IPS-11a (cell line): ENCODE results near the gene AP2B1.
A peak's percentile ranks its signal among the peaks of the same experiment; 100 is the strongest.
"Not testable (repeated sequence)": the region's sequence is repeated elsewhere in the genome, so short reads cannot be mapped to it uniquely, and the experiment has no call there.

Experiments
- H3K4me3 ChIP-seq: one replicate; pipeline ENCODE4 v1.5.1; 2013; ENCODE audit warnings: low read depth, low read length, control low read depth

The AP2B1 gene

DNA sequence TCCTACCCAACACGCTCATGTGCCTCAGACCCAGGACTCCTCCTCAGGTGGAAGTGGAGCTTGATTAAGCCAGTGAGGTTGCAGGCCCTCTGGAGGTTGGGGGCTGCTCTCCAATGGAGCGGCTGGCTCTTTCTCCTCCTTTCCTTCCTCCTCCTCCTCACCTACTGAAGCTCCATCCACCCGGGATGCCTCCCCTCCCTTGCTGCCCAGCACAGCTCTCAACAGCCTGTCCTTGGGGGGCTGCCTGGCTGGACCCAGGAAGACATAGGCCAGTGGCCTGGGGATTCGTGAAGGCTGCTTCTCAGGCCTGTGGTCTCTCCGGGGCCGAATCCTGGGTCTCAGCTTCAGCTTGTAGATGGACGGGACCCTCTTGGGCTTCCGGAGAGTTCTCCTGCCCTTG, 157.7 kb downstream of the AP2B1 start:
- H3K4me3 ChIP-seq = no peak overlapping the region

DNA sequence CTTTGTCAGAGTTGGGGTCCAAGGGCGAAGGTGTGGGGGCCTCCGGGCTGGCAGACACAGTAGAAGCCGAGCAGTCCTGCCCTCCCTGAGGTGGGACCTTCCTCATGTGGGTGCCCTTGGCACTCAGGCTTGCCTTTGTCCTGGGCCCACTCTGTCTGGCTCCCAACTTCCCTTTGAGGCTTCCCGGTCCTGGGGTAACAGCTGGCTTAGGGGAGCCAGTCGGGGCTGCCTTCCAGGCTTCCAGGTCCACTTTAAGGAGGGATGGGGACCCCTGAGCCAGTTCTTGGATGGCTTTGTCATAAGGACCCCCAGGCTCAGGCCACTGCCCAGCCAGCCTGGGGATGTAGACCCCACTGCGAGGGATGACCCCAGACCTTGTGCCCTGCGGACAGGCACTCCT, 158.1 kb downstream of the AP2B1 start:
- no peak overlapping the region for H3K4me3 ChIP-seq

DNA sequence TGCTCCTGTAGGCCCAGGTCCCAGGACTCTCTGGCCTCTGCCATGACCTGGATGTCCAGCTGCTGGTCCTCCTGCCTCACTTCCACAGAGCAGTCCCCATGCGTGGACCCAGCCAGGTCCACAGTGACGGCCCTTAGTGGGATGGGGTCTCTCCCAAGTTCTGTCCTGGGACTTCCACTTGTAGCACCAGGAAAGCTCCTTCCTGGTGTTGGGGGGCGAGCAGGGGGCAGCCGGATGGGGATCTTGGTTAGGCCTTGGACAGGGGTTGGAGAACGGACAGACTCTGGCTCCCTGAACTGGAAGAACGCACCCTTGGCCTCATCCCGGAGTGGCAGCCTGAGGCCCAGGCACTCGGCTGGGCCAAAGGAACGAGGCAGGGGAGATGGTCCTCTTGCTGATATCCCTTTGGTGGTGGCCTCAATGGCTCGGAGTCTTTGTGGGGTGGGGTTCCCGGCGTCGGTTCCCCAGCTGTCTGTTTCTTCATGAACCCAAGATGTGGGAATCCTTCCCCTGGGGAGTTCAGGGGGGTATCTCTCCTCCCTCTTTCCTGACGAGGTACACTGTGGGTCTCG, 158.7 kb downstream of the AP2B1 start:
- no peak overlapping the region for H3K4me3 ChIP-seq

DNA sequence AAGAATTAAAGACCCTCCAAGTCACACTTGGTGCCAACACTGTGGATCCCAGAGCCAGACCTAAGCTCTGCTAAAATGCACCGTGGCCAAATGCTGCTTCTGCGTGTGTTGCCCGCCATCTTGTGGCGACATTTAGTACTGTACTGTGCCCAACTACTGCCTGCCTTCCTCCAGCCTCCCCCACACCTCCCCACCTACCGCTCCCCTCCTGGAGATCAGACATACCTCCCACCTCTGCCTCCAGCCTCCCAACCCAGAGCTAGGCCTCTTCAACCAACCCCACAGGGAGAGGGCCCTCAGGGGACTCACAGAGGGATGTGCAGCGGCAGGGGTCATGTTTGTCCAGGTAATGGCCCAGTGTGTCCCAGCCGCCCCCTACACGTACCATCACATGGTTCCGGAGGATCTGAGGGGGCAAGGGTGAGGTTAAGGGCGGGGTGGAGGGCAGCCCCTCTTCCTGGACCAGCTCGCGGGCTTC, 160.5 kb downstream of the AP2B1 start:
- H3K4me3 ChIP-seq = no peak overlapping the region

DNA sequence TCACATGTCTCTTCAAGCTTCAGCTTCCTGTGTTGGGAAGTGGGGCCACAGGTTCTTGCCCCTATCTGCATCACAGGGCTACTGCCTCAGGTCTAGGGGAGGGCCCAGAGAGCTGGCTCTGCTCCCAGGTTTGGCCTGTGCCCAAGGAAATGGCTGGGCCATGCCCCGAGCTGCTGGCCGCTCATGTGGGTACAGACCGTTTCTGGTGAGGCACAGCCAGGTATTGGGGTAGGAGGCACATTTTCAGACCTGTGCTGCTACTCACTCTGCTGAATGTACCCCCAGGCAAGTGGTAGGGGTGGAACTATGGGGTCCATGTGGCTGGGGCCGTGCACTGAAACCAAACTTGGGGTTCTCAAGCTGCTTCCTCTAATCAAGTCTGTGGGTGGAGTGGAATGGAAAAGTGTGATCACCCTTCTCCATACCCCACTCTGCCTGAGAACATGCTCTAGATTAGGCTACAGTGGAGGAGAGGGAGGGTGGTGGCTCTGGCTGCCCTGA, 161.3 kb downstream of the AP2B1 start:
- H3K4me3 ChIP-seq = no peak overlapping the region

DNA sequence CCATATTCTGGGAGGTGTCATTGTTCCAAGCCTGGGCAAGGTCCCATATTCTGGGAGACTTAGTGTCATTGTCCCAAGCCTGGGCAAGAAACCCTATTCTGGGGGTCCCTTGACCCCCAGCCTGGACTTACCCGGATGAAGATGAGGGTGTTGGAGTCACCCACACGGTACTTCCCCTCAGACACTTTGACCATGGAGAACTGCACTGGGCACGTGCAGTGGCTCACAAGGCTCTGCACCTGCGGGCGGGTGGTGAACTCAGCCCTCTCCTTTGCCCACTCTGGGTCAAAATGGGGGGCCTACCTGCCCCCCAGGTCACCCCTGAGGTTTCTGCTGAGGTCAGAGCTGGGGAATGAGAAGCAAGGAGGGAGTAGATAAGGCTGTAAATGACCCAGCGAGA, 161.9 kb downstream of the AP2B1 start:
- H3K4me3 ChIP-seq = no peak overlapping the region

DNA sequence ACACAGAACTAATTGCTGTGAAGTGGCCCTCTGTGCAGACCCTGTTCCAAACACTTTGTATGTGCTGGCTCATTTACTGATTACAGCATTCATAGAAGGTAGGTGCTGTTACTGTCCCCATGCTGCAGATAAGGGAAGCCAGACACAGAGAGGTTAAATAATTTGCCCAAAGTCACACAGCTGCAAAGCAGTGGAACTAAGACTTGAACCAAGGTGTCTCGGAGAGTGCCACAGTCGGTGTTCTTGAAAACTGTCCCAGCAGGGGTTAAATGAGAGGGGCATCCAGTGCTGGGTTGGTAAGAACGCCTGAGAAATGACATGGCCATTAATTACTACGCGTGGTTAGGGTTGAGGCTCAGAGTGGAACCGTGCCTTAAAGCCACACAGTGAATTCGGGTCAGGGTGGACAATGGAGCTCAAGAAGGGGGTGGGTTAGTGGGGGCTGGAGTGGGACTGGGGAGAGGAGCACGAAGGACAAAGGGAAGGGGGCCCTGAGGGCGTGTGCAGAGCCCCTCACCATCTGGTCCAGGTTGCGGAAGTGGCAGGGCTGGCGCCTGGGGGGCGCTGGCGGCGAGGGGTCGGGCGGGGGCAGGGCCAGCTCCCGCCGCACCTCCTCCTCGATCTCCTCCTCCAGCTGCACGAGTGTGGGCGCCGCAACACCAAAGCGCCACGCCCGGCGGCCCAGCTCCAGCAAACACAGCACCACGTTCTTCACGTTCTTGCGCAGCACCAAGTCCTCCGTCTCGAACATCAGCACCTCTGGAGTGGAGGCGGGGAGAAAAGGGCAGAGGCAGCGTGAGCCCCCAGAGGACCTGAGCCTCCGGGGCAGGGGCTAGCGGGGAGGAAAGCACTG, 162.7 kb downstream of the AP2B1 start:
- H3K4me3 ChIP-seq = no peak overlapping the region

DNA sequence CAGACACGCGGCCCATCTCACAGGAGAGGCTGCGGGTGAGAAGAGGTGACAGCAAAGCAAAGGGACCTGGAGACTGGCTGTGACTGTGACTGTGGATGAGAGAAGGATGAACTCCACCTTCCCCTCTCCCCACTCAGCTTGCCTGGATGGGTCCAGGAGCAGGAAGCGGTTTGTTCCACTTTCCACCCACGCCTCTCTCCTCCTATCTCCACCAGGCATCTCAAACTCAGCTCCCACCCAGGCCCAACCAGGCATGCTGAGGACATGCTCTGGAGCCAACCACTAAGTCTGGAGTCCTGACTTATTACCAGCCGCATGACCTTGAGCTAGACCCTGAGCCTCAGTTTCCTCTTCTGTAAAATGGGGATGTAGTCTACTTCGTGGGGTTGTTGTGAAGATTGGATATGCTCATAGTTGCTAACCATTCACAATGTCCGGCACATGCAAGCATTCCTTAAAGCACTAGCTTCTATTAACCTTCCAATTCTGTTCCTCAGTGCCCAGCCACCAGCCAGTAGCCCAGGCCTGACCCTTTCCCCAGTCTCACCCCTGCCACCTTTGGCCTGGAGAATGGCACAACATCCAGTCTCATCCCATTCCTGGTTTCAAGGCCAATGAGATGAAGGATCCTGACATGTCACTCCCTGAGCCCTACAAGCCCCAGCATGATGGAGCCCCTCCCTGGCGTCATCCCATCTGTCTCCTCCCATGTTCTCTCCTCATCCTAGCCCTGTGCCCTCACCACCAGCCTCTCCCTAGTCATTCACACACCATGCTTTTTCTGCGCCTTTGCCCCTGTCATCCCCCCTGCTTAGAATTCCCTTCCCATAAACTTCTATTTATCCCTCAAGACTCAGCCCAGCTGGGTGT, 163.6 kb downstream of the AP2B1 start:
- H3K4me3 ChIP-seq = no peak overlapping the region

DNA sequence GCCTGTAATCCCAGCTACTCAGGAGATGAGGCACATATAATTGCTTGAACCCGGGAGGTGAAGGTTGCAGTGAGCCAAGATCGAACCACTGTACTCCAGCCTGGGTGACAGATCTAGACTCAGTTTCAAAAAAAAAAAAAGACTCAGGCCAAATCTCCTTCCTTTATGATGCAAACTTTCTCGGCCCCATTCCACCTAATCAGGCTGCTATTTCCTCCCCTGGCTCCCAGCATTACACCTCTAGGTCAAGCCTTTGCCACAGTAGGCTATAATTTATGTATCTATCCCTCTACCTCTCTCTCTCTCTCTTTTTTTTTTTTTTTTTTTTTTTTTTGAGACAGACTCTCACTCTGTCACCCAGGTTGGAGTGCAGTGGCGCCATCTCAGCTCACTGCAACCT, 164.4 kb downstream of the AP2B1 start:
- not testable (repeated sequence) for H3K4me3 ChIP-seq

DNA sequence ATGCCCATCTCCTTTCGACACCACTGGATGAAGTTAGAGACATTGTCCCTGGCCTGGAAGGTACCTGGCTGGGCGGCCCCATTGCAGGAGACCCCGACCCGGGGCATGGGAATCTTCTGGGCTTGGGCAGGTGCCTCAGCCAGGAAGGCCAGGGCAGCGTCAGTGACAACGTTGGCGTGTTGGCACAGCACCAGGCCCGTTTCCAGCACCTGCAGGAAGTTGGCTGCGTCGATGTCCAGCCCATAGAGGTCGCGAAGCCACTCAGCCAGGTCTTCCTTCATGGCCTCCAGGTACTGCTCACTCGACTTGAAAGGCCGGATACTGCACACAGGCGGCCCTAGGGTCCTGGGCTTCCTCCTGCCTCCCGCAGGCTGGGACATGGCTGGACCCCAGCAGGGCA, 165.3 kb downstream of the AP2B1 start:
- no peak overlapping the region for H3K4me3 ChIP-seq

DNA sequence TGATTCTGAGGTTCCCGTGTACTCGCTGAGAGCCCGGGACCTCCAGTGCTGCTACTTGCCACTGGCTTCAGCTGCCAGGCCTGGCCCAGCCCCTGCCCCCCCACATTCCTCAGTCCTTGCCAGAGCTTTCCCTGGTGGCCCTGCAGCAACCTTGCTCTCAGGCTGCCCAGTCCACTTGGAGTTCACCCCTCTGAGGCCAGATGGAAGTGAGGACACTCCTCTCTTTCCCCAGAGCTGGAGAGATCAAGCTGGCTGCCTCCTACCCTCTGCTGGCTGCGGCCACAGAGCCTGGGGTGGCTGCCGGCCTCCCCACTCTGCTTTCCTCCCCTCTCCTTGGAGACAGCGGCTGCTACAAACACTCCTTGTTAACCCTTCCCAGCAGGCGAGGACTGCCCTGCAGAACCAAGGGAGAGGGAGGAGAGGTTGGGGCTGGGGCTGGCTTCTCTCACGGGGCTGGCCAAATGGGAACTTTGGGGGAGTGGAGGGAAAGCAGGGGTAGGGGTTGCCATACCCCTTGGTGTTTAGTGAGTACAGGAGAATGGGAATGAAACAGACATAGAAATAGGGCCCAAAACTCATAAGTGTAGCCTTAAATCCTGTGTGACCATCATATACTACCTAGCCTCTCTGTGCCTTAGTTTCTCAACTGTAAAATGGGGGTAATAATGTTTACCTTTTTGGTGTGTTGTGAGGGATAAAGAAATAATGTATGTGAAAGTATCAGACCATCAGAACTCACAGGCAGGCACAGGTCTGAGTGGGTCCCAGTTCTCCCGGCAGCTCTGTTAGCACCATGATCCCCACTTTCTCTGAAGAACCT, 166.0 kb downstream of the AP2B1 start, which contains the start of gene GAS2L2:
GAS2L2 (minus strand) TSS at position 295 of the 820 bp plus-strand sequence. CDS start 389 bp downstream, outside the sequence.
- no peak within 1 kb of the TSS for H3K4me3 ChIP-seq

DNA sequence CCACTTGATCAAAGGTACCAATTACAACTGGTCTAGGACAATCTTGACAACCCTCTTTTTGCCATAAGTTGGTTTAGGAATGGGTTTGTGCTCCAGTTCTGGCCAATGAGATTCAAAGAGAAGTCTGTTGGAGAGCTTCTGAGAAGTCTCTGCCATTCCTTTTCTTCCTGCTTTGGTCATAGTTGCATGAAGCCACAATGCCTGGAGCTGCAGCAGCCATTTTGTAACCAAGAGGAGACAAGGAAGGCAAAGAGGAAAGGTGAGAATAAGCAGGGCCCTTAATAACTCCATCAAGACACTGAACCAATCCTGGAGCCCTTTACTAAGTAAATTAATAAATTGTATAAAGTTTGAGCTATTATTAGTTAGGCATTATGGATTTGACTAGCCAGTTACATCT, 170.1 kb downstream of the AP2B1 start:
- no peak overlapping the region for H3K4me3 ChIP-seq

DNA sequence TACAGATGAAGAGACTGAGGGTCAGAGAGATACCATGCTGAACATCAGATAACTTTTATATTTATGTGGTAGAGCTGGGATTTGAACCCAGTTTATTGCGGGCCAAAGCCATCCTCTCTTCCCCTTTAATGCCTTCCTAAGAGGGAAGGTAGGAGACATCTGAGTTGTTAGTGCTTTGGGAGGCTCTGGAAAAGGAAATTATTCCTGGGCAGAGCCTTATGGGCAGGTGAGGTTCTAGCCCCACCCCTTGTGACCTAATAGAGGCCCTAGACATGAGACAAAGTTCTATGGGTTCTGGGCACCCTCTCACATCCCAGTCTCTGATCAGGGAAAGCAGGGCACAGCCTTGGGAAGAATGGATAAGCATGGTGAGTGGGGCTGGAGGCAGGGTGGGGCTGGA, 173.5 kb downstream of the AP2B1 start, which contains the start of gene C17orf50:
C17orf50 (plus strand) TSS at position 301 of the 400 bp plus-strand sequence; CDS start at position 356, 55 bp downstream.
- no peak within 1 kb of the TSS for H3K4me3 ChIP-seq

DNA sequence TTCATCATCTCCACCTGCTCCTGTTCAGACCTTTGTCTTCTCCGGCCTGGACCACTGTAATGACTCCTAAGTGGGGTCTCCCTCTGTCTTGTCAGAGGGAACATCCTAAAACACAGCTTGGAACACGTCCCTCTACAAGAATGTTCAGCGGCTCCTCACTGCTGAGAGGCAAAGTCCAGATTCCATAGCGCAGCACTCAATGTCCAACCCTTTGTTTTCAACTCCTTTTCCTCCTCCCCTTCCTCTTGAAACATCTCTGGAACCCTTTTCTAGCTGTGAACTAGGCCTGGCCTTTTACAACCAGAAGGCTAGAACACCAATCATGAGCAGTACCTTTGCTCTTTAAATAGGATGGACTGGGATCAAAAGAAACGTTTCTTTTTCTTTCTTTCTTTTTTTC, 174.5 kb downstream of the AP2B1 start:
- no peak overlapping the region for H3K4me3 ChIP-seq

DNA sequence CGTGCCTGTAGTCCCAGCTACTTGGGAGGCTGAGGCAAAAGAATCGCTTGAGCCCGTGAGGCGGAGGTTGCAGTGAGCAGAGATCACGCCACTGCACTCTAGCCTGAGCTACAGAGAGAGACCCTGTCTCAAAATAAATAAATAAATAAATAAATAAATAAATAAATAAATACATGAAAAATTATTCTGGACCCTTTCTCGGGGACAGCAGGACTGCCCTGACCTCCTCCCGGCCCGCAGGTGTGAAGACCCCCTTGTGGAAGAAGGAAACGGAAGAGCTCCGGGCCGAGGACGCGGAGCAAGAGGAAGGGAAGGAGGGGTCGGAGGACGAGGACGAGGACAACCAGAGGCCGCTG, 176.6 kb downstream of the AP2B1 start:
- no peak overlapping the region for H3K4me3 ChIP-seq

DNA sequence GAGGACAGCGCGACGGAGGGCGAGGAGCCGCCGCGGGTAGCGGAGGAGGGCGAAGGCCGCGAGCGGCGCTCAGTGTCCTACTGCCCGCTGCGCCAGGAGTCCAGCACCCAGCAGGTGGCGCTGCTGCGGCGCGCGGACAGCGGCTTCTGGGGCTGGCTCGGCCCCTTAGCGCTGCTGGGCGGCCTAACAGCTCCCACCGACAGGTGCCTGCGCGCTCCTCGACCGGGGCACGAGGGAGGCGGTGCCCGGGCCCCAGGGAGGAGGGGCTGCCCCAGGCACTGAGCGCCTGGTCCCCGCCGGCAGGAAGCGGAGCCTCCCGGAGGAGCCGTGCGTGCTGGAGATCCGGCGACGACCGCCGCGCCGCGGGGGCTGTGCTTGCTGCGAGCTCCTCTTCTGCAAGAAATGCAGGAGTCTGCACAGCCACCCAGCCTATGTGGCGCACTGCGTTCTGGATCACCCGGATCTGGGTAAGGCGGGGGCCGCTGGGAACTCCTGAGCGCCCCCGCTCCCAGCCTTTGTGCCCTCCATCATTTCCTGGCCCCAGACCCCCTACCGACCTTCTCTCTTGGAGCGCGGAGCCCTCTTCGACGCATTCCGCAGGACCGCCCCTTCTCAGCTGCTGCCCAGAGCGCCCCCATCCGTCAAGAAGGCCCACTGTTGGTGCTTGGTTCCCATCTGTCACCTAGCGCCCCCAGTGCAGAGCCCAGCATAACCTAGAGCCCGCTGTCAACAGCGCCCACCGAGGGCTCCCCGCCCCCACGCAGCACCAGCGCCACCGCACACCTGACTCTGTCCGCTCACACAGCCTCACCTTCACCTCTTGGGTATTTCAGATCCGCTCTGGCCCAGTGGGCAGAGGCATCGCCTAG, 177.2 kb downstream of the AP2B1 start:
- H3K4me3 ChIP-seq = peak overlapping the region; percentile 51

DNA sequence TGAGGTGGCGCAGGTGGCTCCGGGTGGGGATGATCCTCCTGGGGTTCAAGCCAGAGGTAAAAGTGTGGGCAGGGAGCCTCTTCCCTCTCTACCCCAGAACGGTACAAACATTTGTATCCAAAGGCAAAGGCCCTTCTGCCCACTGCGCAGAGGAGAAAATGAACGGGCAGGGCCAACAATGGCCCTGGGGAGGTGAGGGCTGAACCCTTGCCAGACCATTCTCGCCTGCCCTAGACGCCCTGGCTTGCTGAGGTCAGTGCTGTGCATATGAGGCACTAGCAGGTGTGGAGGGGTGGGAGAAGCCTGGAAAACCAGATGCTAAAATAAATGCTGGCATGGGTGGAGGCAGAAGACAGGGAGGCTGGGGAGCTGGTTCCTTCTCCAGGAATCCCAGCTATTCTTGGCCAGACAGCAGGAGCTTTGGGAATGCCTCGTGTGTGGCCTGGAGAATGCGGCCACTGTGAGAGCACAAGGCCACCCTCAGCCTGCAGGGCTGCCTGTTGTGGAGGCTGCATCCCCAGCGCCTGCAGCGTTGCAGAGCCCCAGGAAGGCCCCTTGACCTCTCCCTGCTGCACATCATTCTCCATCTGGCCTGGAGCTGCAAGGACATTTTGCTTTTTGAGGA, 178.1 kb downstream of the AP2B1 start:
- H3K4me3 ChIP-seq = no peak overlapping the region

DNA sequence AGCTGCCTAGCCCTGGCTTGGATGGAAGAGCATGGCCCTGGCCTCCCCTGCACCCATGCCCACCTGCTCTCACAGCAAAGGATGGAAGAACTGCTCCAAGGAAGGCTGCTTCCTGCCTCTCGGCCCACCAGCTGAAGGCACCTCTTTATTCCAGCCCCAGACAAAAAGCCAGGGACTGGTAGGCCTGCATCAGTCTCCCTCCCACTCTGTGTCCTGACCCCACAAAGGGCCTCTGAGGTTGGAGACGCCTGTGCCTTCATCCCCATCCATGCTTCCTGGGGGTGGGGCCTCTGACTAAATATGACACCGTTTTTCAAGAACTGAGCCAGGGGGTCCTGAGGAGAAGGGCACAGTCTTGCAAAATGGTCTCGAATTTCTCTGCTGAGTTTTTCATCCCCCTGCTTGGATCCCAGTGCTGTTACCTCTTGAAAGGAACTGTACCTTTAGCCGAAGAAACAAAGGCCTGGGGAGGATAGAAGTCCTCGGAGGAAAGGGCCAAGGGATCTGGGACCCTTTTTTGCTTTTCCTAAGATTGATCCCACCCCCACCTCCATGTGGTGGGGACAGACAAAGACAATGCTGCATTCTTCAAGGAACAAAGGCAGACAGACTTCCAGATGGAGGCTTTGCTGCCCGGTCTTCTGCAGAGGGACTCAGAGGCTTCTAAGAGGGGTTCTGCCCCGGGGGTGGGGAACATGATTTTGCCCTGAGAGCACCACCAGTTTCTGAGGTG, 178.8 kb downstream of the AP2B1 start:
- H3K4me3 ChIP-seq = no peak overlapping the region
